ENCODE data around the gene VSTM1.
A peak's percentile ranks its signal among the peaks of the same experiment; 100 is the strongest.
"Not testable (repeated sequence)": the region's sequence is repeated elsewhere in the genome, so short reads cannot be mapped to it uniquely, and the experiment has no call there.

The VSTM1 gene, protein sequence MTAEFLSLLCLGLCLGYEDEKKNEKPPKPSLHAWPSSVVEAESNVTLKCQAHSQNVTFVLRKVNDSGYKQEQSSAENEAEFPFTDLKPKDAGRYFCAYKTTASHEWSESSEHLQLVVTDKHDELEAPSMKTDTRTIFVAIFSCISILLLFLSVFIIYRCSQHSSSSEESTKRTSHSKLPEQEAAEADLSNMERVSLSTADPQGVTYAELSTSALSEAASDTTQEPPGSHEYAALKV

DNA sequence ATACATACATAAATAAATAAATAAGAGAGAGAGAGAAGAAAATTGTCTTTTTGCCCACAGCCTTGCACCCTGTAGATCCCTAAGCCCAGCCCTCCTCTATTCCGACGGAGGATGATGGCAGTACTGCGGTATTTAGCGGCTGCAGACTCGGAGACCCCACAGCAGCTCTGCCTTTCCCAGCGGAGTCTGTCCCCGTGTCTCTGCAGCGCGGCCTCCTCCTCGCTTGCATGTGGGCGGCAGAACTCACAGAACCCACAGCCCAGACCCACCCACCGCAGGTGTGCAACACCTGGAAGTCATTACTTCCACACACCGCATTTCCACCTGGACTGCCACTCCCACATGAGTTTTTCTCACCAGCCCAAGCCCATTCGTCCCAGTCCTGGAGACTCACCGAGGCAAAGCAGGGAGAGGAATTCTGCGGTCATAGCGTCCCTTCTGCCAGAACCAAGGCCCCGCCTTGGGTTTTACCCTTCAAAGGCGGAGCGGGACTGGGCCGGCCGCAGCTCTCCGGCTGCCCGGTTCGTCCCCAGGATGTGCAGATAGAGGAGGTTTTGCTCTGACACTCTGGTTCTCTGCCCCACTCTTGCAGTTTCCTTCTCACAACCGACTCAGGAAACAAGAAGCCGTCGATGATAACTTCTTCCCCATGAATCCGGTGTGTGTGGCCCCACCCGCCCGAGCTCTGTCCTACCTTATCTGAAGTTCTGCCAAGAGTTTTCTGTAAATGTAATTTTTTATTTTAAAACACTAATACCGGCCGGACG, at the start of gene VSTM1:
Gene VSTM1 (minus strand): TSS at position 548 of the 767 bp plus-strand sequence. CDS start 120 bp downstream, at position 428.
- Mint-ChIP-seq H3K4me3 (no peak within 1 kb of the TSS), H3K36me3 (no peaks in the 10 kb centered on the region), H3K27ac (no peak within 1 kb of the TSS), H3K4me1 (no peaks in the 10 kb centered on the region), H3K9me3 (no peaks in the 10 kb centered on the region), H3K27me3 (peaks cover 4% of the 10 kb centered on the region)

GRCh38 chr19:54109651-54110050, 46.0 kb upstream of the VSTM1 start:
- peaks cover 9% of the 10 kb centered on the region for H3K36me3 Mint-ChIP-seq
- H3K4me1 Mint-ChIP-seq = peaks cover 30% of the 10 kb centered on the region
- no peaks in the 10 kb centered on the region for H3K27me3 Mint-ChIP-seq
- no peaks in the 10 kb centered on the region for H3K9me3 Mint-ChIP-seq
- peak overlapping the region; percentile 46 for H3K27ac Mint-ChIP-seq
- no peak overlapping the region for H3K4me3 Mint-ChIP-seq

DNA sequence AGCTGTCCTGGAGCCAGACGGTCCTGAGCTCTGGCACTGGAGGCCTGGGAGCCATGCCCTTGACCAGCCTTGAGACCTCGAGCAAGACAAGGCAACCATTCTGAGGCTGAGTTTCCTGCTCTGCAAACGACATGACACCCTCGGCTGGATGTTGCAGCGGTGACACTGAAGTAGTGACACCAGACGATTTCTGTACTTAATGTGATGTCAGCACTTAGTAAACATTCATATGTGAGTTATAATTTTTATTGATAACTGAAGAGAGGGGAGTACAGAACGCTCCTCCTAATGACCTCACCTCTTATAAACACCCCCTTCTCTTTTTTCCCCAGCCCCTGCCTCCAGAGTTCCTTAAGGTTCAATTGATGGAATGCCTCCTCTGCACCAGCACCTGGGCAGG, 44.8 kb upstream of the VSTM1 start:
- no peaks in the 10 kb centered on the region for H3K27me3 Mint-ChIP-seq
- peaks cover 9% of the 10 kb centered on the region for H3K36me3 Mint-ChIP-seq
- no peak overlapping the region for H3K27ac Mint-ChIP-seq
- peaks cover 19% of the 10 kb centered on the region for H3K4me1 Mint-ChIP-seq
- H3K9me3 Mint-ChIP-seq = no peaks in the 10 kb centered on the region
- no peak overlapping the region for H3K4me3 Mint-ChIP-seq

- Mint-ChIP-seq H3K36me3 (peaks cover 9% of the 10 kb centered on the region), H3K27me3 (no peaks in the 10 kb centered on the region), H3K9me3 (no peaks in the 10 kb centered on the region), H3K27ac (no peak overlapping the region), H3K4me1 (peaks cover 18% of the 10 kb centered on the region), H3K4me3 (no peak overlapping the region)
Observed at GRCh38 chr19:54107876-54108490, 44.3 kb upstream of the VSTM1 start.

GRCh38 chr19:54106716-54107115, 43.0 kb upstream of the VSTM1 start:
- Mint-ChIP-seq H3K4me3 (no peak overlapping the region), H3K9me3 (no peaks in the 10 kb centered on the region), H3K27ac (no peak overlapping the region), H3K4me1 (peaks cover 23% of the 10 kb centered on the region), H3K27me3 (no peaks in the 10 kb centered on the region), H3K36me3 (peaks cover 9% of the 10 kb centered on the region)

GRCh38 chr19:54105796-54106195, 42.1 kb upstream of the VSTM1 start:
- H3K4me1 Mint-ChIP-seq = peaks cover 23% of the 10 kb centered on the region
- H3K27ac Mint-ChIP-seq = peak overlapping the region; percentile 47
- H3K27me3 Mint-ChIP-seq = no peaks in the 10 kb centered on the region
- H3K4me3 Mint-ChIP-seq = peak overlapping the region; percentile 42
- peaks cover 8% of the 10 kb centered on the region for H3K36me3 Mint-ChIP-seq
- H3K9me3 Mint-ChIP-seq = no peaks in the 10 kb centered on the region

DNA sequence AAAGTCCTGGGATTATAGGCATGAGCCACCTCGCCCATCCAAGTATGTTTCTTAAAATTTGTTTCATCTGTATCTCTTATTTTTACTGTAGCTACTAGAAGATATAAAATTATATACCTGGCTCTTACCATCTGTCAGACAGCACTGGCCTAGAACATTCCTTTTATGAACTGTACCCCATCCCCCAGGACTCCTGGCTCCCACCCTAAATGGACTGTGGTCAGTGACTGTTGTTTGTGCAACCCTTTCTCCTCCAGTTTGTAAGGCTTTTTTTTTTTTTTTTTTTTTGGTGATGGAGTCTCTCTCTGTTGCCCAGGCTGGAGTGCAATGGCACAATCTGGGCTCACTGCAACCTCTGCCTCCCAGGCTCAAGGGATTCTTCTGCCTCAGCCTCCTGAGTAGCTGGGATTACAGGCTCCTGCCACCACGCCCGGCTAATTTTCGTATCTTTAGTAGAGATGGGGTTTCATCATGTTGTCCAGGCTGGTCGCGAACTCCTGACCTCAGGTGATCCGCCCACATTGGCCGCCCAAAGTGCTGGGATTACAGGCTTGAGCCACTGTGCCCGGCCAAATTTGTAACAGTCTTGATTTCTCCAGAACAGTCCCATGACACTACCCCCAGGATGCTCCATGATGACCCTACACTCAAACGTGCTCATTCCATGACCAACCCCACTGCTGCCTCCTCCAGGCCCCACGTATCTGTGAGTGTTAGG, 41.5 kb upstream of the VSTM1 start:
- peaks cover 5% of the 10 kb centered on the region for H3K36me3 Mint-ChIP-seq
- peak overlapping the region; percentile 19 for H3K4me3 Mint-ChIP-seq
- H3K4me1 Mint-ChIP-seq = peaks cover 23% of the 10 kb centered on the region
- H3K27me3 Mint-ChIP-seq = no peaks in the 10 kb centered on the region
- no peaks in the 10 kb centered on the region for H3K9me3 Mint-ChIP-seq
- H3K27ac Mint-ChIP-seq = no peak overlapping the region

DNA sequence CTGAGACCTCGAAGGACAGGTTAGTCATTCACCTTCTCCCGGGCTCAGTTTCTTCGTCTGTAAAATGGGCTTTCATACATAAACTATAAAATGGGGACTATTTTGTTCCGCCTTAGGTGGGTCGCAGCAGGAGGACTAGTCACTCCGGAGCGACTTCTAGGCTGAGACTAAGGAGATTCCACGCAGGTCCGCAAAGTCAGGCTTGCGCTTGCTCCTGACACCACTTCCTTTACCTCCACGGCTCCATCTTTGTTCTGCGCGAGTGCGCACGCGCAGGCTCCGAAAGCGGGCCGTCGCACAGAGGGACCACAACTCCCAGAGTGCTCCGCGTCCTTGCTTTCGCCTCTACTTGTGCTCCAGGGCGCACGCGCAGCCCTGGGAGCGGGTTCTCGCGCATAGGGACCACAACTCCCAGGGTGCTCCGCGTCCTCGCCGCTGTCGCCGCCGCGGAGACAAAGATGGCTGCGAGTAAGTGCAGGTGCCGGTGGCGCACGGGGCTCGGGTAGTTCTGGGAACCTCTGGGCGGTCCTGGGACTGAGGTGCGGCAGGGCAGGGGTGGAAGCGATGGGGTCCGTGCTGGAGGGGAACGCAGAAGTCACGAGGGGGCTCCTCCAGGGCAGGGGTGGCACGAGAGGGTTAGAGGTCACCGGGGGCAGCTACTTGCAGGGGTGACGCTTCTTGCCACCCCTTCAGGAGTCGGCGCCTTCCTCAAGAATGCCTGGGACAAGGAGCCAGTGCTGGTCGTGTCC, 38.9 kb upstream of the VSTM1 start, which contains the start of gene NDUFA3:
Gene NDUFA3 (plus strand): TSS at position 435 of the 749 bp plus-strand sequence. CDS start 24 bp downstream, at position 459.
- H3K4me3 Mint-ChIP-seq = peak within 1 kb of the TSS; percentile 98
- H3K36me3 Mint-ChIP-seq = peaks cover 4% of the 10 kb centered on the region

DNA sequence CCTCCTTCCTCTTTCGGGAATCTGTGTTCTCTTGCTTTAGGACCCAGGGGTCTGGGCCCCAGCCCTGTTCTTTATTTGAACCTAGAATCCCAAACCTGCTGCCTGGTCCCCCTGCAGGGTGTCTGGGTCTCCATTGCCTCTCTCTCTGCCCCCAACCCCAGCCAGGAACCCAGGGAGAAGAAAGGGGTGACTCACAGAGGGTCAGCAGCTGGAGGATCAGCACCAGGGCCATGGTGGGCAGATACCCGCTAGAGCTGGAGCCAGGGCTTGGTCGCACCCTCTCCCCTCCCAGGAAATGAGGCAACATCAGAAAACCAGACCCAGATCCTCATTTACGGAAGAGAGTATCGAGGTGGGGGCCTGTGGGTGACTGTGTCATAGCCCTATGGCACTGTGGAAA, 36.9 kb upstream of the VSTM1 start, which contains the start of gene OSCAR:
Gene OSCAR (minus strand): TSS at position 243 of the 400 bp plus-strand sequence. CDS start 11 bp downstream, at position 232.
- Mint-ChIP-seq H3K27me3 (peaks cover 1% of the 10 kb centered on the region), H3K4me3 (peak within 1 kb of the TSS; percentile 67), H3K27ac (no peak within 1 kb of the TSS), H3K4me1 (peaks cover 23% of the 10 kb centered on the region), H3K36me3 (no peaks in the 10 kb centered on the region), H3K9me3 (no peaks in the 10 kb centered on the region)

More for the DNA sequence above, 38.9 kb upstream of the VSTM1 start, which contains the start of gene NDUFA3:
- H3K9me3 Mint-ChIP-seq = no peaks in the 10 kb centered on the region
- peak within 1 kb of the TSS; percentile 91 for H3K27ac Mint-ChIP-seq
- peaks cover 23% of the 10 kb centered on the region for H3K4me1 Mint-ChIP-seq
- H3K27me3 Mint-ChIP-seq = no peaks in the 10 kb centered on the region

- H3K27ac Mint-ChIP-seq, H3K9me3 Mint-ChIP-seq, H3K27me3 Mint-ChIP-seq, H3K4me3 Mint-ChIP-seq, H3K36me3 Mint-ChIP-seq: not testable (repeated sequence)
- peaks cover 20% of the 10 kb centered on the region for H3K4me1 Mint-ChIP-seq
Observed at GRCh38 chr19:54099903-54100255, 36.2 kb upstream of the VSTM1 start.

DNA sequence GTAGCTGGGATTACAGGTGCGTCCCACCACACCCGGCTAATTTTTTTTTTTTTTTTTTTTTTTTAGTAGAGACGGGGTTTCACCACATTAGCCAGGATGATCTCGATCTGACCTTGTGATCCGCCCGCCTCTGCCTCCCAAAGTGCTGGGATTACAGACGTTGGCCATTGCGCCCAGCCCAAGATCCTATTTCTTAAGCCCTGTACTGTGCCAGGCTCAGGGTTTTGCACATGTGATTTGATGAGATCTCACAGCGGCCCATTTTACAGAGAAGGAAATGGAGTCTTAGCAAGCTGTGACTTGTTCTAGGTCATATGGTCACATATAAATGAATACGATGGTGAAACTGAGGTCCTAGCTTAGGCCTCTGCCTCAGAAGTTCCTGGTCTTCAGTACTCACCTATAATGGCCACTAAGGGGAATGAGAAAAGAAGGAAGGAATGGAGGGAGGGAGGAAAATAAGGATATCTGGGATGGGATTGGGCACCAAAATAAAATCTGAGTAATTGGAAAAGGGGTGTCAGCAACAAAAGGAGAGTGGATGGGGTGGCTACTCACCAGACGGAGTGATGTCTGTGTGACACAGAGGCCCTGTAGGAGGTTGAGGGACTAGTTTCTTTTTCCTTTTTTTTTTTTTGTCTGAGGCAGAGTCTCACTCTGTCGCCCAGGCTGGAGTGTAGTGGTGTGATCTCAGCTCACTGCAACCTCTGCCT, 35.6 kb upstream of the VSTM1 start:
- H3K4me1 Mint-ChIP-seq = peaks cover 21% of the 10 kb centered on the region
- H3K4me3 Mint-ChIP-seq = no peak overlapping the region

GRCh38 chr19:54096617-54097106, 33.0 kb upstream of the VSTM1 start:
- H3K4me1 Mint-ChIP-seq = peaks cover 14% of the 10 kb centered on the region
- peak overlapping the region; percentile 48 for H3K27ac Mint-ChIP-seq

More for the DNA sequence above, 35.6 kb upstream of the VSTM1 start:
- no peak overlapping the region for H3K27ac Mint-ChIP-seq
- H3K27me3 Mint-ChIP-seq = peaks cover 3% of the 10 kb centered on the region
- no peaks in the 10 kb centered on the region for H3K9me3 Mint-ChIP-seq
- no peaks in the 10 kb centered on the region for H3K36me3 Mint-ChIP-seq

GRCh38 chr19:54095859-54096616, 32.3 kb upstream of the VSTM1 start:
- not testable (repeated sequence) for H3K27me3 Mint-ChIP-seq

More at GRCh38 chr19:54096617-54097106, 33.0 kb upstream of the VSTM1 start:
- peak overlapping the region; percentile 60 for H3K4me3 Mint-ChIP-seq
- peaks cover 8% of the 10 kb centered on the region for H3K27me3 Mint-ChIP-seq
- H3K9me3 Mint-ChIP-seq = no peaks in the 10 kb centered on the region
- no peaks in the 10 kb centered on the region for H3K36me3 Mint-ChIP-seq

More at GRCh38 chr19:54095859-54096616, 32.3 kb upstream of the VSTM1 start:
- H3K36me3 Mint-ChIP-seq, H3K9me3 Mint-ChIP-seq: not testable (repeated sequence)
- H3K27ac Mint-ChIP-seq = peak overlapping the region; percentile 81
- peak overlapping the region; percentile 80 for H3K4me3 Mint-ChIP-seq
- peaks cover 14% of the 10 kb centered on the region for H3K4me1 Mint-ChIP-seq

All from activated naive CD4-positive, alpha-beta T cell treated with anti-CD3 and anti-CD28 coated beads, Interleukin-2, amount 50 U/mL, for 24 hours (primary cell).